GM12875 (cell line): ENCODE measurements around the gene FZD8.

Experiments
- H3K4me3 ChIP-seq: one replicate; pipeline ENCODE4 v1.5.1; 2011; ENCODE audit warnings: low read depth, low read length, control low read depth
- CTCF ChIP-seq: IDR thresholded peaks from 2 replicates; pipeline ENCODE4 v1.5.1; 2011; ENCODE audit warnings: low read depth, mild to moderate bottlenecking, control low read depth, inconsistent platforms, low read length, moderate library complexity, borderline replicate concordance; ENCODE audit not compliant: insufficient read depth

The FZD8 gene

GRCh38 chr10:35674843-35675242 lies 32.7 kb upstream of the FZD8 start:
- H3K4me3 ChIP-seq: no peak overlapping the region
- TF ChIP-seq CTCF: no peak

GRCh38 chr10:35668865-35669650 lies 27.0 kb upstream of the FZD8 start:
- no peak for TF ChIP-seq CTCF

GRCh38 chr10:35667971-35668370 lies 25.9 kb upstream of the FZD8 start:
- TF ChIP-seq CTCF: no peak
- H3K4me3 ChIP-seq: no peak overlapping the region

More at GRCh38 chr10:35668865-35669650, 27.0 kb upstream of the FZD8 start:
- no peak overlapping the region for H3K4me3 ChIP-seq

- TF ChIP-seq CTCF: no peak
- H3K4me3 ChIP-seq: no peak overlapping the region
These were observed 25.3 kb upstream of the FZD8 start for GRCh38 chr10:35667270-35667889.

- no peak overlapping the region for H3K4me3 ChIP-seq
- TF ChIP-seq CTCF: no peak
These were observed 19.1 kb upstream of the FZD8 start for GRCh38 chr10:35661236-35661635.

- no peak overlapping the region for H3K4me3 ChIP-seq
- no peak for TF ChIP-seq CTCF
These were observed 17.4 kb upstream of the FZD8 start for GRCh38 chr10:35659456-35659855.

- no peak overlapping the region for H3K4me3 ChIP-seq
- no peak for TF ChIP-seq CTCF
These were observed 15.5 kb upstream of the FZD8 start for GRCh38 chr10:35657621-35658020.
